ENCODE results near the gene SAMD1. TPM values are rescaled to one million over a fixed set of nuclear protein-coding genes. Genes with fewer than 3 reads are reported as not detected.
"Not testable (repeated sequence)": the region's sequence is repeated elsewhere in the genome, so short reads cannot be mapped to it uniquely, and the experiment has no call there.

The SAMD1 gene
- total and polyA plus RNA-seq, 2 of the 13 experiments (the other 11 are each of a cell fraction or from before 2014, with no cell fraction given) = 17.5 to 45.0 TPM

DNA sequence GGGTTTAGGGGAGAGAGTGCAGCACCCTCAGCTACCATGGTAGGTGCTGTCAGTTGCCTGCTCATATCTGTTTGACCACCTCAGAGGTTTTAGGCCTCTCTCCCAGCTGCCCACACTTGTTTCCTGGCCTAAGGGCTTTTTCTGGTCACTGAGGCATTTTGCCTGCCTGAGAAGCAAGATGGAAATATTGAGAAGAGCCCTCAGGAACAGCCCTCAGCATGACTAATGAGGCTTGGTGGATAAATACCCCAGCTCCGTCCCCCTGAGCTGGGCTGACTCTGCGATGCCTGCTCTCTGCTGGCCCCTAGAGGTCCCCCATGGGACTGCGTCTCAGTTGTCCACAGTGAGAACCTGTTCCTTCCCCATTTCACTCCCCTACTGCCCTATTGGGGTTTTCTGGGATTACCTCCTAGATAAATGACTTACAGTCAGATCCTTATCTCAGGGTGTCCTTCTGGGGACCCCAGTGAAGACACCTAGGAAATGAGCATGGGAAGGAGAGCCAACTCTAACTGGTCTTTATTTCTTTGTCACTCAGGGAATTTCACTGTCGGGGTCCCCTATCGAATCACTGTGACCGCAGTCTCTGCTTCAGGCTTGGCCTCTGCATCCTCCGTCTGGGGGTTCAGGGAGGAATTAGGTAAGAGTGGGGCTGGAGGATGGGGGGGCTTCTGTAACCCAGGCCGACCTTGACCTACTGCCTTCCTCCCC is 42.0 kb downstream of the SAMD1 start:
- WGBS (ENCODE audit: low lambda C conversion rate) = 84% methylated on average over 8 of the region's 8 CpGs
- peak; percentile 23 for DNase-seq (ENCODE audit: low spot score)
- no peaks in the 10 kb centered on the region for H4K20me1 ChIP-seq (ENCODE audit: insufficient read depth, low read length)
- no peak overlapping the region for H3K9ac ChIP-seq (ENCODE audit: insufficient read depth, low read depth, low read length)
- no peaks in the 10 kb centered on the region for H3K79me2 ChIP-seq (ENCODE audit: insufficient read depth, low read length)
- peaks cover 4% of the 10 kb centered on the region for H3K9me3 ChIP-seq (ENCODE audit: low read length)
- H3K27ac ChIP-seq (ENCODE audit: extremely low read length, insufficient read depth, low read length) = no peak overlapping the region
- no peak overlapping the region for H2AFZ ChIP-seq (ENCODE audit: low read length)
- no TSS peak for BruUV-seq (replicated peaks)
- no peaks in the 10 kb centered on the region for H3K4me1 ChIP-seq (ENCODE audit: insufficient read depth, low read length)
- H3K36me3 ChIP-seq (replicated peaks in 1 of 2; ENCODE audit: control insufficient read depth in 1 of 2, insufficient read depth in 2 of 2, low read length in 2 of 2) = no peaks in the 10 kb centered on the region
- intact Hi-C loops (cut with micrococcal nuclease; ENCODE audit: unreplicated experiment) = no loop called here
- TF ChIP-seq RAD21 (CRISPR knock-in tag; IDR thresholded peaks at IDR 0.05) = peak; percentile 41
- TF ChIP-seq KDM2A (CRISPR knock-in tag; IDR thresholded peaks at IDR 0.05; ENCODE audit: borderline replicate concordance, low read depth) = peak; percentile 33; the same call in 1 of the 2 replicates
- peak; percentile 74 for TF ChIP-seq XRCC5 (optimal IDR thresholded peaks at IDR 0.05; ENCODE audit: low read length)
- 0 out of 2 replicates have a peak, but pooled peaks have one; percentile 20 for TF ChIP-seq SMC3 (IDR thresholded peaks at IDR 0.05; ENCODE audit: low read length)
- no peak for TF ChIP-seq POLR2AphosphoS5 (IDR thresholded peaks at IDR 0.05; ENCODE audit: low read depth, low read length)
- TF ChIP-seq, protein P1, sequence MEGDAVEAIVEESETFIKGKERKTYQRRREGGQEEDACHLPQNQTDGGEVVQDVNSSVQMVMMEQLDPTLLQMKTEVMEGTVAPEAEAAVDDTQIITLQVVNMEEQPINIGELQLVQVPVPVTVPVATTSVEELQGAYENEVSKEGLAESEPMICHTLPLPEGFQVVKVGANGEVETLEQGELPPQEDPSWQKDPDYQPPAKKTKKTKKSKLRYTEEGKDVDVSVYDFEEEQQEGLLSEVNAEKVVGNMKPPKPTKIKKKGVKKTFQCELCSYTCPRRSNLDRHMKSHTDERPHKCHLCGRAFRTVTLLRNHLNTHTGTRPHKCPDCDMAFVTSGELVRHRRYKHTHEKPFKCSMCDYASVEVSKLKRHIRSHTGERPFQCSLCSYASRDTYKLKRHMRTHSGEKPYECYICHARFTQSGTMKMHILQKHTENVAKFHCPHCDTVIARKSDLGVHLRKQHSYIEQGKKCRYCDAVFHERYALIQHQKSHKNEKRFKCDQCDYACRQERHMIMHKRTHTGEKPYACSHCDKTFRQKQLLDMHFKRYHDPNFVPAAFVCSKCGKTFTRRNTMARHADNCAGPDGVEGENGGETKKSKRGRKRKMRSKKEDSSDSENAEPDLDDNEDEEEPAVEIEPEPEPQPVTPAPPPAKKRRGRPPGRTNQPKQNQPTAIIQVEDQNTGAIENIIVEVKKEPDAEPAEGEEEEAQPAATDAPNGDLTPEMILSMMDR (CRISPR knock-in tag; IDR thresholded peaks at IDR 0.05) = peak; percentile 72
- TF ChIP-seq STAG1 (CRISPR knock-in tag; IDR thresholded peaks at IDR 0.05) = peak; percentile 55
- TF ChIP-seq, protein P2, sequence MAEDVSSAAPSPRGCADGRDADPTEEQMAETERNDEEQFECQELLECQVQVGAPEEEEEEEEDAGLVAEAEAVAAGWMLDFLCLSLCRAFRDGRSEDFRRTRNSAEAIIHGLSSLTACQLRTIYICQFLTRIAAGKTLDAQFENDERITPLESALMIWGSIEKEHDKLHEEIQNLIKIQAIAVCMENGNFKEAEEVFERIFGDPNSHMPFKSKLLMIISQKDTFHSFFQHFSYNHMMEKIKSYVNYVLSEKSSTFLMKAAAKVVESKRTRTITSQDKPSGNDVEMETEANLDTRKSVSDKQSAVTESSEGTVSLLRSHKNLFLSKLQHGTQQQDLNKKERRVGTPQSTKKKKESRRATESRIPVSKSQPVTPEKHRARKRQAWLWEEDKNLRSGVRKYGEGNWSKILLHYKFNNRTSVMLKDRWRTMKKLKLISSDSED (CRISPR knock-in tag; IDR thresholded peaks at IDR 0.05) = no peak
- no peak for TF ChIP-seq SOX6 (IDR thresholded peaks at IDR 0.05)
- no peak for TF ChIP-seq SOX6 (CRISPR knock-in tag; IDR thresholded peaks at IDR 0.05)
- FAIRE-seq = no peak
- POLR2A ChIA-PET = interaction anchor here (0.7 kb wide), 1 partner anchor 165 kb away, joined by 3 read pairs; no protein-coding TSS in a partner anchor
- ATAC-seq = peak; percentile 72
- H3K4me2 ChIP-seq (ENCODE audit: low read depth, low read length) = no peak overlapping the region
- H3K27me3 ChIP-seq (ENCODE audit: control insufficient read depth in 1 of 2, insufficient read depth in 2 of 2, low read length in 2 of 2) = no peaks in the 10 kb centered on the region
- in situ Hi-C loops (cut with HindIII; ENCODE audit: extremely low pct_ligation_motif_present, low pct_unique_long_range_greater_than_20kb) = no loop called here
- no peak overlapping the region for H3K4me3 ChIP-seq (replicated peaks in 1 of 3; ENCODE audit: insufficient read depth in 1 of 3, low read depth in 2 of 3, low read length in 3 of 3)
- CTCF ChIA-PET (ENCODE audit: low intra/inter-chr PET ratio, low total read pairs) = no interaction called here

DNA sequence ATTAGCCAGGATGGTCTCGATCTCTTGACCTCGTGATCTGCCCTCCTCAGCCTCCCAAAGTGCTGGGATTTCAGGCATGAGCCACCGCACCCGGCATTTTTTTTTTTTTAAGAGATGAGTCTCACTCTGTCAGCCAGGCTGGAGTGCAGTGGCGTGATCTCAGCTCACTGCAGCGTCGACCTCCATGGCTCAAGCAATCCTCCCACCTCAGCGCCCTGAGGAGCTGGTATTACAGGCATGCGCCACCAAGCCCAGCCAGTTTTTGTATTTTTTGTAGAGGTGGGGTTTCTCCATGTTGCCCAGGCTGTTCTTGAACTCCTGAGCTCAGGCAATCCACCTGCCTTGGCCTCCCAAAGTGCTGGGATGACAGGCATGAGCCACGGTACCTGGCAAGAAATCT is 42.7 kb downstream of the SAMD1 start:
- ATAC-seq; H2AFZ ChIP-seq (ENCODE audit: low read length); DNase-seq (ENCODE audit: low spot score); H3K27me3 ChIP-seq (ENCODE audit: control insufficient read depth in 1 of 2, insufficient read depth in 2 of 2, low read length in 2 of 2); BruUV-seq (replicated peaks); CTCF ChIA-PET (ENCODE audit: low intra/inter-chr PET ratio, low total read pairs); H3K36me3 ChIP-seq (replicated peaks in 1 of 2; ENCODE audit: control insufficient read depth in 1 of 2, insufficient read depth in 2 of 2, low read length in 2 of 2); H4K20me1 ChIP-seq (ENCODE audit: insufficient read depth, low read length); FAIRE-seq; H3K4me3 ChIP-seq (replicated peaks in 1 of 3; ENCODE audit: insufficient read depth in 1 of 3, low read depth in 2 of 3, low read length in 3 of 3); H3K4me1 ChIP-seq (ENCODE audit: insufficient read depth, low read length); in situ Hi-C loops (cut with HindIII; ENCODE audit: extremely low pct_ligation_motif_present, low pct_unique_long_range_greater_than_20kb); H3K79me2 ChIP-seq (ENCODE audit: insufficient read depth, low read length); POLR2A ChIA-PET; H3K4me2 ChIP-seq (ENCODE audit: low read depth, low read length); intact Hi-C loops (cut with micrococcal nuclease; ENCODE audit: unreplicated experiment); H3K9me3 ChIP-seq (ENCODE audit: low read length); H3K27ac ChIP-seq (ENCODE audit: extremely low read length, insufficient read depth, low read length); H3K9ac ChIP-seq (ENCODE audit: insufficient read depth, low read depth, low read length): not testable (repeated sequence)
- 96% methylated on average over 10 of the region's 10 CpGs for WGBS (ENCODE audit: low lambda C conversion rate)
